ENCODE data around the gene HECA. TPM values are rescaled to one million over a fixed set of nuclear protein-coding genes. Genes with fewer than 3 reads are reported as not detected.
"Not testable (repeated sequence)": the region's sequence is repeated elsewhere in the genome, so short reads cannot be mapped to it uniquely, and the experiment has no call there.

HECA gene
- total RNA-seq, 2 donors from 2014 or later: 5.6 to 6.0 TPM

GRCh38 chr6:139204978-139205377 lies 70.1 kb downstream of the HECA start:
- Histone ChIP-seq H3K4me1 (ENCODE audit: control insufficient read depth, insufficient read depth, low read length) (no peaks in the 10 kb centered on the region), H3K27me3 (ENCODE audit: control insufficient read depth, insufficient read depth, low read length, poor library complexity, severe bottlenecking) (no peaks in the 10 kb centered on the region), H3K9ac (ENCODE audit: extremely low read depth, low read length, poor library complexity, severe bottlenecking) (no peak overlapping the region), H3K27ac (ENCODE audit: low read depth, low read length) (no peak overlapping the region), H3K9me3 (ENCODE audit: control insufficient read depth, low read length) (peaks cover 37% of the 10 kb centered on the region), H3K4me3 (ENCODE audit: low read length) (no peak overlapping the region), H3K36me3 (ENCODE audit: control insufficient read depth, insufficient read depth, low read length) (no peaks in the 10 kb centered on the region)
- no peaks in the 10 kb centered on the region for H3K27me3 Mint-ChIP-seq (ENCODE audit: insufficient read depth)
- H3K9me3 Mint-ChIP-seq: peaks cover 56% of the 10 kb centered on the region
- H3K36me3 Mint-ChIP-seq (ENCODE audit: low read depth): peaks cover 7% of the 10 kb centered on the region
- no peak overlapping the region for H3K4me3 Mint-ChIP-seq
- TF ChIP-seq CTCF (conservative IDR thresholded peaks at IDR 0.05): no peak
- H3K27ac Mint-ChIP-seq: no peak overlapping the region
- DNase-seq: no peak
- no peaks in the 10 kb centered on the region for H3K4me1 Mint-ChIP-seq
- 84% methylated on average over 2 of the region's 2 CpGs; no CpG with 5 or more reads in 1 of the 2 experiments for WGBS, 2 experiments (ENCODE audit: insufficient coverage in 1 of 2, insufficient read length in 1 of 2)

GRCh38 chr6:139205843-139206242 lies 71.0 kb downstream of the HECA start:
- peaks cover 65% of the 10 kb centered on the region for H3K9me3 Mint-ChIP-seq
- WGBS, 2 experiments (ENCODE audit: insufficient coverage in 1 of 2, insufficient read length in 1 of 2): 83 to 97% methylated on average over 2 to 3 of the region's 3 CpGs
- Histone ChIP-seq H3K27ac (ENCODE audit: low read depth, low read length) (no peak overlapping the region), H3K4me3 (ENCODE audit: low read length) (peak overlapping the region; percentile 28), H3K9ac (ENCODE audit: extremely low read depth, low read length, poor library complexity, severe bottlenecking) (no peak overlapping the region), H3K9me3 (ENCODE audit: control insufficient read depth, low read length) (peaks cover 44% of the 10 kb centered on the region), H3K27me3 (ENCODE audit: control insufficient read depth, insufficient read depth, low read length, poor library complexity, severe bottlenecking) (no peaks in the 10 kb centered on the region), H3K36me3 (ENCODE audit: control insufficient read depth, insufficient read depth, low read length) (no peaks in the 10 kb centered on the region), H3K4me1 (ENCODE audit: control insufficient read depth, insufficient read depth, low read length) (no peaks in the 10 kb centered on the region)
- DNase-seq: no peak
- H3K27ac Mint-ChIP-seq: no peak overlapping the region
- H3K4me3 Mint-ChIP-seq: no peak overlapping the region
- no peaks in the 10 kb centered on the region for H3K27me3 Mint-ChIP-seq (ENCODE audit: insufficient read depth)
- H3K4me1 Mint-ChIP-seq: no peaks in the 10 kb centered on the region
- H3K36me3 Mint-ChIP-seq (ENCODE audit: low read depth): peaks cover 7% of the 10 kb centered on the region
- no peak for TF ChIP-seq CTCF (conservative IDR thresholded peaks at IDR 0.05)

- H3K4me3 Mint-ChIP-seq; H3K4me3 ChIP-seq (ENCODE audit: low read length); H3K4me1 Mint-ChIP-seq; H3K27me3 Mint-ChIP-seq (ENCODE audit: insufficient read depth); H3K36me3 Mint-ChIP-seq (ENCODE audit: low read depth); H3K27ac ChIP-seq (ENCODE audit: low read depth, low read length); H3K36me3 ChIP-seq (ENCODE audit: control insufficient read depth, insufficient read depth, low read length); H3K27ac Mint-ChIP-seq; H3K4me1 ChIP-seq (ENCODE audit: control insufficient read depth, insufficient read depth, low read length); H3K27me3 ChIP-seq (ENCODE audit: control insufficient read depth, insufficient read depth, low read length, poor library complexity, severe bottlenecking); DNase-seq; H3K9ac ChIP-seq (ENCODE audit: extremely low read depth, low read length, poor library complexity, severe bottlenecking): not testable (repeated sequence)
- 94 to 95% methylated on average over 8 to 10 of the region's 10 CpGs for WGBS, 2 experiments (ENCODE audit: insufficient coverage in 1 of 2, insufficient read length in 1 of 2)
- H3K9me3 Mint-ChIP-seq: peaks cover 65% of the 10 kb centered on the region
- H3K9me3 ChIP-seq (ENCODE audit: control insufficient read depth, low read length): peaks cover 33% of the 10 kb centered on the region
Measured at GRCh38 chr6:139210766-139211165, 75.9 kb downstream of the HECA start.

- H3K4me1 Mint-ChIP-seq; H3K36me3 ChIP-seq (ENCODE audit: control insufficient read depth, insufficient read depth, low read length): not testable (repeated sequence)
Measured at GRCh38 chr6:139212460-139212859, 77.6 kb downstream of the HECA start.

More at GRCh38 chr6:139212460-139212859, 77.6 kb downstream of the HECA start:
- not testable (repeated sequence) for H3K4me3 ChIP-seq (ENCODE audit: low read length); H3K27ac ChIP-seq (ENCODE audit: low read depth, low read length); H3K27me3 Mint-ChIP-seq (ENCODE audit: insufficient read depth); H3K9ac ChIP-seq (ENCODE audit: extremely low read depth, low read length, poor library complexity, severe bottlenecking); H3K4me3 Mint-ChIP-seq; H3K4me1 ChIP-seq (ENCODE audit: control insufficient read depth, insufficient read depth, low read length); DNase-seq; H3K36me3 Mint-ChIP-seq (ENCODE audit: low read depth); H3K27me3 ChIP-seq (ENCODE audit: control insufficient read depth, insufficient read depth, low read length, poor library complexity, severe bottlenecking); H3K27ac Mint-ChIP-seq
- H3K9me3 Mint-ChIP-seq: peaks cover 48% of the 10 kb centered on the region
- whole genome bisulfite sequencing, 2 experiments (ENCODE audit: insufficient coverage in 1 of 2, insufficient read length in 1 of 2): no CpG with 5 or more reads among the region's 2 CpGs
- H3K9me3 ChIP-seq (ENCODE audit: control insufficient read depth, low read length): peaks cover 23% of the 10 kb centered on the region
